Right lobe of liver (tissue), 4 donors: ENCODE measurements around the gene C19orf12.

Experiments used
- CTCF ChIP-seq, 4 donors: fragments of 200-600 bp in 3 of 4; fragments of 450-650 bp in 1 of 4; IDR thresholded peaks; one replicate each; pipeline versions ENCODE4 v1.5.1 to v1.8.0; 2016 to 2022; ENCODE audit warnings: antibody characterized with exemption in 4 of 4, mild to moderate bottlenecking in 2 of 4
- POLR2A ChIP-seq: fragments of 450-650 bp; IDR thresholded peaks from one replicate; pipeline ENCODE4 v1.6.1; 2017; ENCODE audit warnings: antibody characterized with exemption, mild to moderate bottlenecking
- donor health status: DM: no; HTN: no; CAD: no.
- donor health status: DM: no; HTN: no; CAD: no.
- donor health status: DM: no; HTN: yes; CAD: no.

- TF ChIP-seq CTCF (IDR thresholded peaks at IDR 0.05): no peak
- TF ChIP-seq POLR2A: no peak
Measured at GRCh38 chr19:29676586-29676985, 38.5 kb downstream of the C19orf12 start.
